Left lung (tissue), 10 donors: ENCODE data around the gene NAPEPLD. TPM values are rescaled to one million over a fixed set of nuclear protein-coding genes. Genes with fewer than 3 reads are reported as not detected.

ENCODE experiments used
- ATAC-seq: fragments of 200-7000 bp; cut with Tn5 transposase; one replicate; pipeline ENCODE4 v1.9.1; 2020; ENCODE audit warnings: moderate library complexity
- DNase-seq, 4 donors: peaks; one replicate each; pipeline ENCODE4 v3.0.0-alpha.2; 2013 to 2020
- H3K27ac ChIP-seq, 2 donors: fragments of 200-600 bp; sonication (generic) in 1 of 2; one replicate each; pipeline versions ENCODE4 v1.5.0 to v1.8.0; 2020 to 2021
- H3K27me3 ChIP-seq, 2 donors: fragments of 200-600 bp; sonication (generic) in 1 of 2; one replicate each; pipeline versions ENCODE4 v1.5.0 to v1.8.0; 2020 to 2021
- H3K36me3 ChIP-seq, 2 donors: fragments of 200-600 bp; sonication (generic) in 1 of 2; one replicate each; pipeline versions ENCODE4 v1.5.0 to v1.8.0; 2020 to 2021
- H3K4me1 ChIP-seq, 2 donors: fragments of 200-600 bp; one replicate each; pipeline ENCODE4 v1.8.0; 2021
- H3K4me3 ChIP-seq, 2 donors: fragments of 200-600 bp; sonication (generic) in 1 of 2; one replicate each; pipeline versions ENCODE4 v1.5.0 to v1.8.0; 2020 to 2021; ENCODE audit warnings: mild to moderate bottlenecking in 1 of 2
- H3K9me3 ChIP-seq, 2 donors: fragments of 200-600 bp; sonication (generic) in 1 of 2; one replicate each; pipeline versions ENCODE4 v1.5.0 to v1.8.0; 2020 to 2021
- intact Hi-C, 2 donors: fragments of 100-400 bp; cut with DNase I; formaldehyde crosslinking; loops; one replicate each; pipeline versions ENCODE4 v1.11.2 to v1.14.2; 2022
- polyA plus RNA-seq, 6 donors: library from polyadenylated mRNA; unstranded; fragments of 120-200 nt; gene quantifications; one replicate each; pipeline ENCODE4 v1.2.1, GENCODE V29; 2013; ENCODE audit not compliant: insufficient read length in 6 of 6
- total RNA-seq, 2 donors: library from RNA; stranded (reverse); fragmentation: NEBNext Ultra II Directional; extraction: Animal tissue kit (Norgen Biotek cat#: 25700); gene quantifications; one replicate each; pipeline ENCODE4 v1.2.1, GENCODE V29; 2021
- TF ChIP-seq, protein P1 (sequence below), 2 donors: fragments of 200-600 bp; sonication (generic) in 1 of 2; IDR thresholded peaks; one replicate each; pipeline versions ENCODE4 v1.5.0 to v1.8.0; 2021; ENCODE audit warnings: antibody characterized with exemption in 2 of 2
- donor health status: DM: no; HTN: yes; CAD: no.
- donor health status: DM: no; HTN: no; CAD: no.

NAPEPLD gene
- total and polyA plus RNA-seq, 8 donors: 15.9 to 37.7 (median 30.5) TPM

DNA sequence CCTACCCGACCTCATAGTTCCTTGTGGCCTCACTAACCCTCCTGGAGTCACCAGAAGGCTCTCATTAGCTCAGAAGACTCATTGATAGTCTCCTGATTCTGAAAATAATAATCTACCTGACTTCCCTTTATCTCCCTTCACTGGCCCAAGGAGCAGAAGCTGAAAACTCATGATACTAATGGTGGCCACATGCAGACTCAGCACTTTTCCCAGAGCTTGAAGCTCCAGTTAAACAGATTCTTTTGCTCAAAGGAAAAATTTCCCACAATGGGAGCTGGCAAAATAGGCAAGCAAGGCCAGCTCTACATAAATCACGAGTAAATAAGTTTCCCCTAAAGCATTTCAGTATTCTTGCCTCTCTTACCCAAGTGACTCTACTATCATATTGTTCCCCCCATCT is 8.2 kb downstream of the NAPEPLD start:
- no peak overlapping the region for H3K27ac ChIP-seq
- ATAC-seq (no peak), DNase-seq (no peak)
- no peaks in the 10 kb centered on the region for H3K9me3 ChIP-seq
- H3K4me1 ChIP-seq: no peaks in the 10 kb centered on the region
- TF ChIP-seq, protein P1, sequence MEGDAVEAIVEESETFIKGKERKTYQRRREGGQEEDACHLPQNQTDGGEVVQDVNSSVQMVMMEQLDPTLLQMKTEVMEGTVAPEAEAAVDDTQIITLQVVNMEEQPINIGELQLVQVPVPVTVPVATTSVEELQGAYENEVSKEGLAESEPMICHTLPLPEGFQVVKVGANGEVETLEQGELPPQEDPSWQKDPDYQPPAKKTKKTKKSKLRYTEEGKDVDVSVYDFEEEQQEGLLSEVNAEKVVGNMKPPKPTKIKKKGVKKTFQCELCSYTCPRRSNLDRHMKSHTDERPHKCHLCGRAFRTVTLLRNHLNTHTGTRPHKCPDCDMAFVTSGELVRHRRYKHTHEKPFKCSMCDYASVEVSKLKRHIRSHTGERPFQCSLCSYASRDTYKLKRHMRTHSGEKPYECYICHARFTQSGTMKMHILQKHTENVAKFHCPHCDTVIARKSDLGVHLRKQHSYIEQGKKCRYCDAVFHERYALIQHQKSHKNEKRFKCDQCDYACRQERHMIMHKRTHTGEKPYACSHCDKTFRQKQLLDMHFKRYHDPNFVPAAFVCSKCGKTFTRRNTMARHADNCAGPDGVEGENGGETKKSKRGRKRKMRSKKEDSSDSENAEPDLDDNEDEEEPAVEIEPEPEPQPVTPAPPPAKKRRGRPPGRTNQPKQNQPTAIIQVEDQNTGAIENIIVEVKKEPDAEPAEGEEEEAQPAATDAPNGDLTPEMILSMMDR (IDR thresholded peaks at IDR 0.05): no peak
- H3K27me3 ChIP-seq: no peaks in the 10 kb centered on the region
- H3K4me3 ChIP-seq: no peak overlapping the region
- intact Hi-C loops: no loop called here
- H3K36me3 ChIP-seq: no peaks in the 10 kb centered on the region

DNA sequence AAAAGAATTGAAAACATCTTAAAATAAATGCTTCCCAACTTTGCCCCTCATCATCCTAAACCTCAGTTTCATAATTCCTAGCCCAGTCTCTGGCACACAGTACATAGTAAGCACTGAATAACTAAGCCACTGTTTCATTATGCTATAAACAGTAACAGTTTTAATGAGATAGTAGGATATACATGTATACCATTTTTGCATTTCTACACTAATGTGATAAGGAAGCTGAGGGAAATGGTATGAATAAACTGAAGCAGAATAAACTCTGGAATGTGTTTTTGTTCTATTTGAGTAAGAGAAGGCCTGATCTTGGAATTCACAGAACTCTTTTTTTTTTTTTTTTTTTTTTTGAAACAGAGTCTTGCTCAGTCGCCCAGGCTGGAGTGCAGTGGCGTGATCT is 8.8 kb downstream of the NAPEPLD start:
- intact Hi-C loops: no loop called here
- TF ChIP-seq, protein P1 (IDR thresholded peaks at IDR 0.05): no peak
- H3K9me3 ChIP-seq: no peaks in the 10 kb centered on the region
- H3K27ac ChIP-seq: no peak overlapping the region
- H3K27me3 ChIP-seq: no peaks in the 10 kb centered on the region
- no peak for DNase-seq
- no peaks in the 10 kb centered on the region for H3K36me3 ChIP-seq
- peaks cover 0 to 3% of the 10 kb centered on the region in 2 donors for H3K4me1 ChIP-seq
- ATAC-seq: no peak
- H3K4me3 ChIP-seq: no peak overlapping the region

DNA sequence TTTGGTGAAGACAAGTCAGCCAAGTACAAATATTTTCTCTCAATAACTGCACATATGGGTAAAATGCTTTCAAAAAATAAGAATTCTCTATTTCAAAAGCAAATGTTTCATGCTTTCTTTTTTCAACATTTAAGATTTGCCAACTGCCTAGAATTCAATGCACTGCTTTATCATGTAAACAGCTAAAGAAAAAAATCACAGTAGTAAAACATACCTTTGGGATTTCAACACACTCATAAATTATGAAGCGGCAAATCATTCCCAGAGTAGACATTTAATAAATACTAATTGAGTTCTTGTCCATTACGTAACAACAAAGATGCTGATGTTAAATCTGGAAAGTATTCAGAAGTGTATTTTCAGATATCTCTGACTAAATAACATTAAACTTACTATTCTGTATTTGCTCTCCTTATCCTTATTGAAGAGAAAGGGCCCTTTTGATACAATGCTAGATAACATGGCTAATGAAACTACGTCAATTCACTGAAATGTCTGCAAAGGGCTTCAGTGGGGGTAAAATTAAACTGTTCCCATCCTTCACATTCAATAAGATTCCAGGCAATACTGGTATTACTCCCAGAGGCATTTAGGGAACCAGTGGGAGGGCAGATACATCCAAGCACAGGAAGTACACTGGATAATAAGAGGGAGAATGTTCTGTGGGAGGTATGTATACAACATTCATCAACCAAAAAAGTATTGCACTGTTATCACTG is 13.9 kb downstream of the NAPEPLD start:
- DNase-seq (no peak), ATAC-seq (no peak)
- Histone ChIP-seq H3K4me1 (peaks cover 0 to 6% of the 10 kb centered on the region in 2 donors), H3K27me3 (no peaks in the 10 kb centered on the region), H3K4me3 (no peak overlapping the region), H3K36me3 (no peaks in the 10 kb centered on the region), H3K9me3 (no peaks in the 10 kb centered on the region), H3K27ac (no peak overlapping the region)
- TF ChIP-seq, protein P1 (IDR thresholded peaks at IDR 0.05): no peak
- intact Hi-C loops: no loop called here

DNA sequence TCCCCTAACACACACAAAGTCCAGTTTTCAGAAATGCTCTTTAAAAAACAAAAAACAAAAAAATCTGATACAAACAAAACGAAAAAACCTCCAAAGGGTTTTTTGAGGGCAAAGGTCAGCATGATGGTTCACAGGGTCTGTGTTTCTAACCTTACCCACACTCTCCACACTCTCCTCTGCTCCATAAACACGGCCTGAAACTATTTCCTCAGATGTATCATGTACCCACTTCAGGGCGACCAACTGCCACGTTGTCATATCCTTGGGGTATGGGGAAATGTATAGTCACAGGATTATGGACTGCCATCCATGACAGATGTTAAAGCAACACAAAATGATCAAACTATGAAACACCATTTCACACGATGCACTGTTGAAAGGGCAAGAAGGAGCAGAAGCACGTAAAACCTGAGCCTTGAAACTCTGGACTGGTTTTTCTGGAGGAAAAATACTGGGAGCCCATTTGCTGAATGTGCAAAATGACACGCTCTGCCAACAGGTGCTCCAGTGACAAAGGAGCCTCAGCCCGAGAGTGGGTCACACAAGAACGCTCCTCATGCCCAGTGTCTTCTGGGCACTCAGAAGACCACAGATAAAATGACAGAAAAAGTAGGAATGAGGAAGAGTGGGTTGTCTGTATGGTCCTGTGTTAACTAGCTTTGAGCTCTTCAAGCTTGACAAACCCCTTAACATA is 15.8 kb downstream of the NAPEPLD start:
- TF ChIP-seq, protein P1 (IDR thresholded peaks at IDR 0.05): no peak
- Histone ChIP-seq H3K4me1 (peaks cover 0 to 7% of the 10 kb centered on the region in 2 donors), H3K4me3 (no peak overlapping the region), H3K27ac (no peak overlapping the region), H3K9me3 (no peaks in the 10 kb centered on the region), H3K36me3 (peaks cover 0 to 5% of the 10 kb centered on the region in 2 donors), H3K27me3 (no peaks in the 10 kb centered on the region)
- ATAC-seq (no peak), DNase-seq (no peak)
- intact Hi-C loops: no loop called here

DNA sequence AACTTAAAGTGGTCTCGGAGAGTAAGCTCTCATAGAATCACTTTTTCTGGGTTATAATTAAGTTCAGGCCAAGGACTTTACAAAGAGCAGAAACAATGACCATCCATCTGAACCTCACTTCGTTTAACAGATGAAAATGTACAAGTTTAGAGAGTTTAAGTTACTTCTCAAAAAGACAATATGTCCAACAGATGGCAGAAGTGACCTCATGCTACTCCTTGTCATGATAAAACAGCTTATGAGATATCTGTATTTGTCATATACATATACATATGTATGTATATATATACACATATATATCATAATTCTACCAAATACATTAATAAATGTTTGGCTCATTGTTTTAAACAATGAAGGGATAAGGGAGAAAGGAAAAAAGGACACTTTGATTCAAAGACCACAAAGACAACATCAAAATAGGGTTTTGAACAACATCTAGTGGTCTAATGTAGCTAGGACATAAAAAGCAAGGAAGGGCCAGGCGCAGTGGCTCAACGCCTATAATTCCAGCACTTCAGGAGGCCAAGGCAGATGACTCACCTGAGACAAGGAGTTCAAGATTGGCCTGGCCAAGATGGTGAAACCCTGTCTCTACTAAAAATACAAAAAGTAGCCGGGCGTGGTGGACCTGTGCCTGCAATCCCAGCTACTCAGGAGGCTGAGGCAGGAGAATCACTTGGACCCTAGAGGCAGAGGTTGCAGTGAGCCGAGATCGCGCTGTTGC is 17.8 kb downstream of the NAPEPLD start:
- DNase-seq (no peak), ATAC-seq (peak; percentile 58)
- Histone ChIP-seq H3K9me3 (no peaks in the 10 kb centered on the region), H3K36me3 (peaks cover 0 to 20% of the 10 kb centered on the region in 2 donors), H3K4me3 (no peak overlapping the region), H3K27ac (no peak overlapping the region), H3K27me3 (no peaks in the 10 kb centered on the region), H3K4me1 (peaks cover 0 to 7% of the 10 kb centered on the region in 2 donors)
- TF ChIP-seq, protein P1 (IDR thresholded peaks at IDR 0.05): no peak
- intact Hi-C loops: no loop called here
